RCC 7860 (cell line): ENCODE data around the gene PDE4A.
"Not testable (repeated sequence)": the region's sequence is repeated elsewhere in the genome, so short reads cannot be mapped to it uniquely, and the experiment has no call there.

Source experiments
- DNase-seq: peaks from one replicate; pipeline ENCODE4 v3.0.0-alpha.2; 2015; ENCODE audit warnings: low spot score
- FAIRE-seq: peaks from 2 replicates; lab custom pipeline; 2012; peaks lifted over from hg19 to GRCh38; lab: Jason Lieb, UNC

PDE4A gene

DNA sequence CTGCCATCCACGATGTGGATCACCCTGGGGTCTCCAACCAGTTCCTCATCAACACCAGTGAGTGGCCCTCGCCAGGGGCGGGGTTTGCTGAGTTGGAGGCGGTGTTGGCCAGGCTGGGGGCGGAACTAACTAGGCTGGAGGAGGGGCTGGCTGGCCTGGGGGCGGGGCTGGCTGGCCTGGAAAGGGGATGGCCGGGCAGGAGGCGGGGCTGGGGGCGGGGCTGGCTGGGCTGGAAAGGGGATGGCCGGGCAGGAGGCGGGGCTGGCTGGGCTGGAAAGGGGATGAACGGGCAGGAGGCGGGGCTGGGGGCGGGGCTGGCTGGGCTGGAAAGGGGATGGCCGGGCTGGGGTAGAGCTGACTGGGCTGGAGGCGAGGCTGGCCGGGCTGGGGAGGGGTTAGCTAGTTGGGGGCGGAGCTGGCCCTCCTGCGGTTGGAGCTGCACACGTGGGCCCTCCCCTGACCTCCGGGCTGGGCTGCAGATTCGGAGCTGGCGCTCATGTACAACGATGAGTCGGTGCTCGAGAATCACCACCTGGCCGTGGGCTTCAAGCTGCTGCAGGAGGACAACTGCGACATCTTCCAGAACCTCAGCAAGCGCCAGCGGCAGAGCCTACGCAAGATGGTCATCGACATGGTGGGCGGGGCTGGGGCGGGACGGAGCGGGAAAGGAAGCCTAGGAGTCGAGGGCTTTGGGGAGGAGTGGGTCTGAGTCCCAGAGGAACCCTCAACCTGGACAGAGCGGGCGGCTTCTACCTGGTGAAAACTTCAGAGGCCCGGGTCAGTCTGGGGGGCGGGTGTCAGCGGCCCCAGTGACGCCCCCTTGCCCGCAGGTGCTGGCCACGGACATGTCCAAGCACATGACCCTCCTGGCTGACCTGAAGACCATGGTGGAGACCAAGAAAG is 41.0 kb downstream of the PDE4A start:
- no peak for FAIRE-seq
- DNase-seq = peak; percentile 84

DNA sequence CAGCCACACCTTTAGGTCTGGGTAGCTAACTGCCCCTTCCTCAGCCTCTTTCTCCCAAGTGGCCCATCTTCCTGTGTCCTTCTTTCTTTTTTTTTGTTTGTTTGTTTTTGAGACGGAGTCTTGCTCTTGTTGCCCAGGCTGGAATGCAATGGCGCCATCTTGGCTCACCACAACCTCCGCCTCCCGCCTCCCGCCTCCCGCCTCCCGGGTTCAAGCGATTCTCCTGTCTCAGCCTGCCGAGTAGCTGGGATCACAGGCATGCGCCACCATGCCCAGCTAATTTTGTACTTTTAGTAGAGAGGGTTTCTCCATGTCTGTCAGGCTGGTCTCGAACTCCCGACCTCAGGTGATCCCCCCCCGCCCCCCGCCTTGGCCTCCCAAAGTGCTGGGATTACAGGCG is 41.7 kb downstream of the PDE4A start:
- not testable (repeated sequence) for FAIRE-seq, DNase-seq

DNA sequence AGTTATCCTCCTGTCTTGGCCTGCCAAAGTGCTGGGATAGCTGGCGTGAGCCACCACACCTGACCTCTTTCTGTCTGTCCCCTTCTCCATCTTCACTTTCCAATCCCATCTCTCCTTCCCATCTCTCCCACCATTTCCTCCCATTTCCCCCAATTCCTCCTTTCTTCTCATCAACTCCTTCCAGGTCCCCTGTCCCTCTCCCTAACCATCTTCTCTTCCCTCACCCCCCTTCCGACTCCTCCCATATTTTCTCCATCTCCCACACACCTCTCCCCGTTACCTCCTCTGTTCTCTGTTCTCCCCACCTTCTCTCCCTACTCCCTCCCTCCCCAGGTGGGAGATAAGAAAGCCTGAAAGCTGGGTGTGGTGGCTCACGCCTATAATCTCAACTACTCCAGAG is 42.2 kb downstream of the PDE4A start:
- FAIRE-seq (no peak), DNase-seq (no peak)

DNA sequence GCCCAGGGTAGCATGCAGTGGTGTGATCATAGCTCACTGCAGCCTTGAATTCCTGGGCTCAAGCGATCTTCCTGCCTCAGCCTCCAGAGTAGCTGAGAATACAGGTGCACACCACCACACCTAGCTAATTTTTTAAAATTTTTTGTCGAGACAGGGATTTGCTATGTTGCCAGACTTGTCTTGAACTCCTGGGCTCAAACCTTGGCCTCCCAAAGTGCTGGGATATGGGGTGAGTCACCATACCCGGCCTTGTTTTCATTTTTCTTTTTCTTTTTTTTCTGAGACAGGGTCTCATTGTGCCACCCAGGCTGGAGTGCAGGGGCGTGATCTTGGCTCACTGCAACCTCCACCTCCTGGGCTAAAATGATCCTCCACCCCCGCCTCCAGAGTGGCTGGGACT is 44.1 kb downstream of the PDE4A start:
- no peak for DNase-seq
- no peak for FAIRE-seq

DNA sequence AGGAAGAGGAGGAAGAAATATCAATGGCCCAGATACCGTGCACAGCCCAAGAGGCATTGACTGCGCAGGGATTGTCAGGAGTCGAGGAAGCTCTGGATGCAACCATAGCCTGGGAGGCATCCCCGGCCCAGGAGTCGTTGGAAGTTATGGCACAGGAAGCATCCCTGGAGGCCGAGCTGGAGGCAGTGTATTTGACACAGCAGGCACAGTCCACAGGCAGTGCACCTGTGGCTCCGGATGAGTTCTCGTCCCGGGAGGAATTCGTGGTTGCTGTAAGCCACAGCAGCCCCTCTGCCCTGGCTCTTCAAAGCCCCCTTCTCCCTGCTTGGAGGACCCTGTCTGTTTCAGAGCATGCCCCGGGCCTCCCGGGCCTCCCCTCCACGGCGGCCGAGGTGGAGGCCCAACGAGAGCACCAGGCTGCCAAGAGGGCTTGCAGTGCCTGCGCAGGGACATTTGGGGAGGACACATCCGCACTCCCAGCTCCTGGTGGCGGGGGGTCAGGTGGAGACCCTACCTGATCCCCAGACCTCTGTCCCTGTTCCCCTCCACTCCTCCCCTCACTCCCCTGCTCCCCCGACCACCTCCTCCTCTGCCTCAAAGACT is 46.9 kb downstream of the PDE4A start:
- DNase-seq (no peak), FAIRE-seq (no peak)

DNA sequence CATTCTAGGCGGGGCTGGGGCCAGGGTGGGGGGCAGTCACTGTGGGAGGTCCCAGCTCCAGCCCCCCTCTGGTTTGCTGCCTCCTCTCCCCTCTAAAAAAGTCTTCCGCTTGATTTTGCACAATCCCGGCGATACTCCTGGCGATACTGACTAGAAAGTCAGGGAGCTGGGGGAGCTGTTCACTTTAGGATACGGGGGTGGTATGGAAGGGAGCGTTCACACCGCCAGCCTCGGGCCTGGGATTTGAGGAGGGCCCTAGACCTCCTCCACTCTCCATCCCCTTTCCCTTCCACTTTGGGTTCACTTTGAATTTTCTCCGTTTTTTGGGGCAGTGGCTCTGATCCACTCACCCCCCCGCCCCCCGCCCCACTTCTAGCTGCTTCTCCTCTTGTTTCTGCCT is 47.8 kb downstream of the PDE4A start:
- no peak for FAIRE-seq

DNA sequence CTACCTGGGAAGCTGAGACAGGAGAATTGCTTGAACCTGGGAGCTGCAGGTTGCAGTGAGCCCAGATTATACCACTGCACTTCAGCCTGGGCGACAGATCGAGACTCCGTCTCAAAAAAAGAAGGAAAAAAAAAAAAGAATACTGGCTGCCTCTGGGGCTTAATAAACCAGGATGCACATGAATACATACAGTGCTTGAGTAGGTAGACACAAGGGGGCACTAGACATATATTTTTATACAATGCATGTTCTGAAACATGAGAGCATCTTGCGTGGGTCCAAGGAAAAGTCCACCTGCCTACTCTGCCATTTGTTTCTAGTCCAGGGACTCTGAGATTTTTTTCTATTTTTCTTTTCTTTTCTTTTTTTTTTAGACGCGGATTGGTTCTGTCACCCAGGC is 51.6 kb downstream of the PDE4A start:
- DNase-seq = peak; percentile 48
- no peak for FAIRE-seq

More for the DNA sequence above, 47.8 kb downstream of the PDE4A start:
- DNase-seq = no peak

DNA sequence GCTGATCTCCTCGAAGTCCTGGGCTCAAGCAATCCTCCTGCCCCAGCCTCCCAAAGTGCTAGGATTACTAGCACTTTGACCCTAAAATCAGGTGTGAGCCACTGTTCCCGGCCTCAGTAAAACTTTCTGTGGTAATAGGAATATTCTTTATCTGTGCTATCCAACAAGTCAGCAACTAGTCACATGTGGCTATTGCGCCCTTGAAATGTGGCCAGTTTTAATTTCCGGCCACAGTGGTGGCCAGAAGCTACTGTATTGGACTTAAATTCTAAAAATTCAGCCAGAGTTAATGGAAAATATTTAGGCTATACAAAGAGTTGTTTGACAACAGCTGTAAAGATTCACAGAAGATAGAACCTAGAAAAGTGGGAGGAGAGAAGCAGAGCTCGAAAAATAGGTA is 52.9 kb downstream of the PDE4A start:
- DNase-seq (no peak), FAIRE-seq (no peak)

DNA sequence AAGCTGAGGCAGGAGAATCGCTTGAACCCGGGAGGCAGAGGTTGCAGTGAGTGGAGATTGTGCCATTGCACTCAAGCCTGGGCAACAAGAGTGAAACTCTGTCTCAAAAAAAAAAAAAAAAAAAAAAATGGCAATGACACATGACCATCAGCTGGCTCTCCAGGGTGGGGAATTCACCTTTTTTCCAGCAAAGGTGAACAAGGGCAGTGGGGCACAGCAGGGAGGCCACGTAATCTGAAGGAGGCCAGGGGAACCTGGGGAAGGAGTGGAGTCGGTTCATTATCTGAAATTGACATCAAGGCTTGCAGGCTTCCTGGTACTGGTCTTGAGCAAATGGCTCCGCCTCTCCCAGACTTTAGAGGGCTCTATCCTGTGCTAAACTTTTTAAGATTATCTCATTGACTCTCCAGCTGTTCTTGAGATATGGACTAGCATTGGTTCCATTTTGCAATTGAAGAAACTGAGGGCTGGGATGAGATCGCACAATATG is 54.7 kb downstream of the PDE4A start:
- FAIRE-seq (no peak), DNase-seq (no peak)

DNA sequence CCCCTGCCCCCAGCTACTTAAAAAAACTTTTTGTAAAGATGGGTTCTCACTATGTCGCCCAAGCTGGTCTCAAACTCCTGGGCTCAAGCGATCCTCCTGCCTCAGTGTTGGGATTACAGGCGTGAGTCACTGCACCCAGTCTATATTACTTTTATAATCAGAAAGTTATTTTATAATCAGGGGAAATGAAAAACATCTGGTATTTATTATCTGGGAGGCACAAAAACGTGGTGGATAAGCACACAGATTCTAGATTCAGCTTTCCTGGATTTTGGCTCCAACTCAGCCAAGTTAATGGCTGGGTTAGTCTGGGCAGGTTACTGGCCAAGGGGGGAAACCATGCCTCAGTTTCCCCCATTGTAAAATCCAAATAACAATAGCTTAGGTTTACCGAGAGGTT is 58.1 kb downstream of the PDE4A start:
- FAIRE-seq (no peak), DNase-seq (no peak)

DNA sequence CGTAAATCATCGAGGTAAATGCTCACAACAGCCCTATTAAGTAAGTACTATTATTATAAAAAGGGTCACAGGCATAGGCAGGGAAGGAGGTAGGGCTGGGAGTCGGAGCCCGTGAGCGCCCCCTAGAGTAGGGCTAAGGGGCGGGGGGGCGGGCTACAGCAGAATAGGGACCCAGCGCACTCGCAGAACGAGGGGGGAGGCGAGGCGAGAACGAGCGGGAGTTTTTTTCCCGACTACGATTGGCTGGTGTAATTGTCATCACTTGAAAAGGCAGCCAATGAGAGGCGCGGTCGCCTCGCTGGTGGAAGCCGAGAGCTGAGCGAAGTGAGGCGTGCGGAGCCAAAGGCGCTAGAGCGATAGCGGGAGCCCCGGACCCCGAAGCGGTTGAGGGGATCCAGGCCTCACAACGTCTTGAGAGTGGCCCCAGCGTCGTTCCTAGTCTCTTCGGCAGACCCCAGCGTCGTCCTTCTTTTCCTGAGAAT is 58.6 kb downstream of the PDE4A start:
- FAIRE-seq (no peak), DNase-seq (peak; percentile 8)

DNA sequence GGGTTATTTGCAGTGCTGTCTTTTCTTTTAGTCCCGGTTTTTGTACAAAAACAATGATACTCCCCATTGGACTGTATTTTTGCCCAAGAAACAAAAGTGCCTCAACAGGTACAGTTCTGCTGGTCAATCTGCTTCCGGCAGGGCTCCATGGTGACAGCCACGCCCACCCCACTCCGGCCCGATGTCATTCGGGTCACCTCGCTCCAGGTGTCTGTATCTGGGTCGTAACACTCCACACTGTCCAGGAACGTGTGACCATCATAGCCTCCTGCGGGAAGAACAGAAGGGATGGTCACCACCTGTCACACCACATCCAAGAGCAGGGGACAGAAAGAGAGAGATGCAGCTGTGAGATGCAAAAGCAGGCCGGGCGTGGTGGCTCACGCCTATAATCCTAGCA is 66.2 kb downstream of the PDE4A start:
- no peak for DNase-seq
- FAIRE-seq = no peak

DNA sequence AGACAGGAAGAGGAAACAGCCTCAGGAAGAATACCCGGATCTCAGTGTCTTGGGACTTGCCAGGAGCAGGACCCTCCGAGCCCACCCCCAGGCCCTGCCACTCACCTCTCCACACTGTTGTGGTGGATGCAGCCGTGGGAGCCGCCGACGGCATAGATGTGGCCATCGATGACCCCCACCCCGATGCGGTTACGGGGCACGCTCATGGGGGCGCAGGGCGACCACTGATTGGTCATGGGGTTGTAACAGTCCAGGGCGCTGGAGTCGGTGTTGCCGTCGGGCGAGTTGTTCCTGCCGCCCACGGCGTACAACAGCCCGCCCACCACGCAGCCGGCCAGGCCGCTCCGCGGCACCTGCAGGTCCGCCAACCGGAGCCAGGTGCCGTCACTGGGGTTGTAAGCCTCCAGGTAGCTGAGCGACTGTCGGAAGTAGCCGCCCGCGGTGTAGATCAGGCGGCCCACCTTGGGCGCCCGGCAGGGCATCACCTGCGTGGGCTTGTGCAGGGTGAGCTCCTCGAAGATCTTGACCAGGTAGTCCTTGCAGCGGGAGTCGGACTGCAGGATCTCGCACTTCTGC is 71.2 kb downstream of the PDE4A start:
- FAIRE-seq (no peak), DNase-seq (no peak)

DNA sequence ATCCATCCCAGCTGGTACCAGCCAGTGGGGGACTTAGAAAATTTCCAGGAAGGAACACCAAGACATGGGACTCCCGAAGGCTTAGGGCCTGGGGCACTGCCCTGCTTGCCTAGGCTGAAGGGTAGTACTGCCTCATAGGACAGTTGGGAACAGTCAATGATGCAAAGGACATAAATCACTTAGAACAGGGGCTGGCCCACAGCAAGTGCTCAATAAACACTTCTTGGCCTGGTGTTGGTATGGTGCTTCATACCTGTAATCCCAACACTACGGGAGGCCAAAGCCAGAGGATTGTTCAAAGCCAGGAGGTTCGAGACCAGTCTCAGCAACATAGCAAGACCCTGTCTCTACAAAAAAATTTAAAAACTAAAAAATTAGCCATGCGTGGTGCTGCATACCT is 77.0 kb downstream of the PDE4A start:
- DNase-seq = no peak
- no peak for FAIRE-seq

DNA sequence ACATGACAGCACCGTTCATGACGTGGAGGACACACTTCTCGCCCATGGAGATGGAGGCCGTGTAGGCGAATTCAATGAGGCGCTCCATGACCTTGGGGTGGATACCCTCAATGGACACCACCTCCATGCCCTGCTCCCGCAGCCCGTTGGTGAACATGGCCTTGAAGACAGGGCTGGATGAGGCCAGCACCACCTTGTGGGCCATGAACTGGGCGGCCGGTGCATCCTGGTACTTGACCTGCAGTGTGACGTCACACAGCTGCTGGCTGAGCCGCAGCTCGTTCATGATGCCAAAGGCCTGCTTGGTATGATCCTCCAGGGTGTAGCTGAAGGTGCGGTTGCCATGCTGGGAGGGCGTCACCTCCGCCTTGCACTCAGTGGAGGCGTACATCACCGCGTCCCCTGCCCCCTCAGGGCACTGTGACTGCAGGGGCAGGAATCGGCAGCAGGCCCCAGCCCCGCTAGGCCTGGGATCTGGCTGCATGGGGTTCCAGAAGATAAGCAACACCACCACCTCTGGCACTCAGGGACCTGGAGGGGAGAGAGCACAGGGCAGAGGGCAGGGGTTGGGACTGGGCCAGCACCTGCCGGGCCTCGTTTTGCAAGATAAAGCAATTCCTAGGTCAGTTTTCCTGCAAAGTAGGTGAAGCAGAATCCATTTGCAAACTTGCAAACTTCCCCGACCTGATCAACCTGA is 79.4 kb downstream of the PDE4A start:
- DNase-seq = no peak
- no peak for FAIRE-seq

DNA sequence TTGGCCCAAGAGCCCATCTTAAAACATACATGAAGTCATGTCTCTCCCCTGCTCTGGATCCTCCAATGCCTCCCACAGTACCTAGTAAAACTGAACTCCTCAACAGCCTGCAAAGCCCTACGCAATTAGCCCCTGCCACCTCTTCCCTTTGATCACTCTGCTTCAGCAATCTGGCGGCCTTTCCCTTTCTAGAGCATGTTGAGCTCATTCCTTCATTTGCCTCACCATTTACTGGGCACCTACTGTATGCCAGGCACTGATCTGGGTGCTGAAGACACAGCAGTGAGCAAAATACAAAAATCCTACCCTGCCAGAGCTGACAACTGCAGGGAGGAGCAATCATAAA is 79.9 kb downstream of the PDE4A start:
- FAIRE-seq (no peak), DNase-seq (no peak)

DNA sequence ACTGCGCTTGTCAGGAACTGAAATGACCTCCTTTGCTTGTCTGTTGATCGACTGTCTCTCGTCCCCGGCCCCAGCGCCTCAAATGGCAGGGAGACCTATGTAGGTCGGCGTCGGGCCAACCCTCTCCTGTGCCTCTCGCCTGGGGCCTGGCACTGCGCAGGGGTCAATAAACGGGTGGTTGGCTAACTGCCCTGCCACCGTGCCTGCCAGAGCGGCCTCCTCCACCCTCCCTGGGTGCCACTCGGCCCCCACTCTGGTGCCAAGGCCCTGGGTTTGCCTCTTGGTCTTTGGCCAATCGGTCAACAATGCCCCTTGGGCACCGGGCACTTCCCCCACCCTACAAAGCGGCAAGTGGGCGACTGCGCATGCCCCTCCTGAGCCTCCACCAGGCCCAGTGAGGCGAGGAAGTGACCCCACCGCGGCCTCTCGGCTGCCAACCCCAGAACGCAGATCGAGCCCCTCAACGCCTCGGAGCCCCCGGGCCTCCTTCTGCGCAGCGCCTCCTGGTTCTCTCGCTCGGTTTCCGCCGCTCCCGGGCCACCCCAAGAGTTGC is 81.7 kb downstream of the PDE4A start:
- FAIRE-seq = no peak
- DNase-seq = peak; percentile 31

DNA sequence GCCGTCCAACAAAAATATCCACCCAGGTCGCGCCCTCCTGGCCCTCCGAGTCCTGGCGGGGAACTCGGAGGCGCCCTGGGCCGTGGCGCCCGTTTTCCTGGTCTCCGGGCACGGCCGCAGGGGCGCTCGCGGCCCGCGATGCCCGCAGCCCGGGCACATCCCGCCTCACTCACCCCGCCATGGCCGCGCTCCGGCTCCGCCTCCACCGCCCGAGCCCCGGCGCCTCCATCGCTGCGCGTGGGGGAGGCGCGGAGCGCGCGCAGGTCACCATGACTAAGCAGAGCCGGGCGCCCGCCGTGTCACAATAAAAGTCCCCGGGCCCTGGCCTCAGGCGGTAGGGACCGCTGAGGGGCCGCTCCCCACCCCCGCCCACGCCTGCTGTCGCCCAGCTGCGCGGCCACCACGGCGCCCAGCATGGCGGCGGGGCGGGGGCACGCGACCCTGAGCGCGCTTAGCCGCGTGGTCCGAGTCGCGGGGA is 82.2 kb downstream of the PDE4A start:
- FAIRE-seq = no peak
- peak; percentile 85 for DNase-seq

DNA sequence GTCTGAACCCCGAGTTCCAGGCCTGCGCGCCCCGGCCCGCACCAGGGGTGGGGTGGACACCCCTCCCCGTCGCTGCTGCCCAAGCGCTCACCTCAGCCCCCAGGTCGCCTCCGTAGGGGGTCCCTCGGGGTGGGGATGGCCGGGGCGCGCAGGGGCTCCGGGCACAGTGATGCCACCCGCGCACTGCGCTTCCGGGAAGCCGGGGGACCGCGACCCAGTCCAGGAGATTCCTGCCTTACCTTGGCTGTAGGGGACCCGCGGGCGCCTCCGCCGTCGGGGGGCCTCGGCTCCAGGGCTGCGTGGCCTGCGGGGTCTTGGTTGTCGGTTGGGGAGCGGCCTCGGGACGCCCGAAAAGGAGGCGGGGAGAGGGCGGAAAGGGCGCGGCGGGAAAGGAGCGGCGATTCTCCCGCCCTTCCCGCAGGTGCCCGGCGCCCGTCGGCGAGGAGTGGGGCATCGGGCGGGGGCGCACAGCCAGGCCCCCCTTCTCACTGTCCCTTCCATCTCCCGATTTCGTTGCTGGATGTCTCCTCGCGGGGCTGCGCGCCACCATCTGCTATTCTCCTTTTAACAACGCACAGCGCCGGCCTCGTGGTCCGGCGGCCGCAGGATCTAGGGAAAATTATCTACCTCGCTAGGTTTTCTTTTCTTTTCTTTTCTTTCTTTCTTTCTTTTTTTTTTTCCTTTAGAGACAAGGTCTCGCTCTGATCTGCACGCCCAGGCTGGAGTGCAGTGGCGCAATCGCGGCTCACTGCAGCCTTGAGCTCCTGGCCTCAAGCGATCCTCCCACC is 82.9 kb downstream of the PDE4A start, which contains the start of gene KEAP1:
KEAP1 (minus strand) TSS at position 355 of the 788 bp plus-strand sequence. CDS start 3,323 bp downstream, outside the sequence.
- FAIRE-seq (no peak), DNase-seq (no peak)
